ENCODE results near the gene CUX1.

DNA sequence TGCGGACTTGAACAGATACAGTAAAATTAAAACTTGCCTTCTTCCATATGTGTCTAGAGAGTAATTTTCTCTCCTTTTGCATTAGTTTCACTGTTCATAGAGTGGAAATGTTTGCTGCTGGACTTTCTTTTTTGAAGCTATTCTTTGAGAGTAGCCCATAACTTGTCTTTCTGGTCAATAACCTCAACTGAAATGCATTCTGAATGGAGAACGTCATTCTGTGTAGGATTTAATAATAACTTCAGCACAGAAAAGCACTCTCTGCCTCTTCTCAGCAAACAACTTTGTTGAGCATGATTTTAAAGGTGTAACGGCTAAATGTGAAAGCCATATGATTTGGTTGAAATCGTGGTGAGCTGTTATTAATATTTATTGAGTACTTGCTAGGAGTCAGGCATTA, 111.8 kb downstream of the CUX1 start:
- TF ChIP-seq, protein P1, sequence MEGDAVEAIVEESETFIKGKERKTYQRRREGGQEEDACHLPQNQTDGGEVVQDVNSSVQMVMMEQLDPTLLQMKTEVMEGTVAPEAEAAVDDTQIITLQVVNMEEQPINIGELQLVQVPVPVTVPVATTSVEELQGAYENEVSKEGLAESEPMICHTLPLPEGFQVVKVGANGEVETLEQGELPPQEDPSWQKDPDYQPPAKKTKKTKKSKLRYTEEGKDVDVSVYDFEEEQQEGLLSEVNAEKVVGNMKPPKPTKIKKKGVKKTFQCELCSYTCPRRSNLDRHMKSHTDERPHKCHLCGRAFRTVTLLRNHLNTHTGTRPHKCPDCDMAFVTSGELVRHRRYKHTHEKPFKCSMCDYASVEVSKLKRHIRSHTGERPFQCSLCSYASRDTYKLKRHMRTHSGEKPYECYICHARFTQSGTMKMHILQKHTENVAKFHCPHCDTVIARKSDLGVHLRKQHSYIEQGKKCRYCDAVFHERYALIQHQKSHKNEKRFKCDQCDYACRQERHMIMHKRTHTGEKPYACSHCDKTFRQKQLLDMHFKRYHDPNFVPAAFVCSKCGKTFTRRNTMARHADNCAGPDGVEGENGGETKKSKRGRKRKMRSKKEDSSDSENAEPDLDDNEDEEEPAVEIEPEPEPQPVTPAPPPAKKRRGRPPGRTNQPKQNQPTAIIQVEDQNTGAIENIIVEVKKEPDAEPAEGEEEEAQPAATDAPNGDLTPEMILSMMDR (IDR thresholded peaks at IDR 0.05) = no peak
- no peak for TF ChIP-seq POLR2A (IDR thresholded peaks at IDR 0.05)

Measured in body of pancreas (tissue), 4 donors.